ENCODE data around the gene ZNF318.

GRCh38 chr6:43391440-43392031 lies 22.1 kb upstream of the ZNF318 start:
- no peak for TF ChIP-seq POLR2A (IDR thresholded peaks at IDR 0.05)
- TF ChIP-seq, protein P1, sequence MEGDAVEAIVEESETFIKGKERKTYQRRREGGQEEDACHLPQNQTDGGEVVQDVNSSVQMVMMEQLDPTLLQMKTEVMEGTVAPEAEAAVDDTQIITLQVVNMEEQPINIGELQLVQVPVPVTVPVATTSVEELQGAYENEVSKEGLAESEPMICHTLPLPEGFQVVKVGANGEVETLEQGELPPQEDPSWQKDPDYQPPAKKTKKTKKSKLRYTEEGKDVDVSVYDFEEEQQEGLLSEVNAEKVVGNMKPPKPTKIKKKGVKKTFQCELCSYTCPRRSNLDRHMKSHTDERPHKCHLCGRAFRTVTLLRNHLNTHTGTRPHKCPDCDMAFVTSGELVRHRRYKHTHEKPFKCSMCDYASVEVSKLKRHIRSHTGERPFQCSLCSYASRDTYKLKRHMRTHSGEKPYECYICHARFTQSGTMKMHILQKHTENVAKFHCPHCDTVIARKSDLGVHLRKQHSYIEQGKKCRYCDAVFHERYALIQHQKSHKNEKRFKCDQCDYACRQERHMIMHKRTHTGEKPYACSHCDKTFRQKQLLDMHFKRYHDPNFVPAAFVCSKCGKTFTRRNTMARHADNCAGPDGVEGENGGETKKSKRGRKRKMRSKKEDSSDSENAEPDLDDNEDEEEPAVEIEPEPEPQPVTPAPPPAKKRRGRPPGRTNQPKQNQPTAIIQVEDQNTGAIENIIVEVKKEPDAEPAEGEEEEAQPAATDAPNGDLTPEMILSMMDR (IDR thresholded peaks at IDR 0.05), result no peak
